ENCODE data around the gene AUTS2.

AUTS2 gene

DNA sequence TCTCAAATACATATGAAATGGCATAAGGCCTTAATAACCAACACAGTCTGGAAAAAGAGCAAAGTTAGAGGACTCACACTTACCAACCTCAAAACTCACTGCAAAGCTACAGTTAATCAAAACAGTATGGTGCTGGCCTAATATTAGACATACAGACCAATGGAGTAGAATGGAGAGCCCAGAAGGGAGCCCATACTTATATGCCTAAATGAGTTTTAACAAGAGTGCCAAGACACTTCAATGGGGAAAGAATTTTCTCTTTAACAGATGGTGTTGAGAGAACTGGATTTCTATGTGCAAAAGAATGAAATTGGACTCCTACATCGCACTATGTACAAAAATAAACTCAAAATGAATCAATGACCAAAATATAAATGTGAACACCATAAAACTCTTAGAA, 522.6 kb downstream of the AUTS2 start:
- Histone ChIP-seq H3K27me3 (no peaks in the 10 kb centered on the region), H3K36me3 (peaks cover 0 to 16% (median 0%) of the 10 kb centered on the region in 3 donors), H3K9me3 (peaks cover 0 to 36% (median 19%) of the 10 kb centered on the region in 3 donors), H3K27ac (no peak overlapping the region), H3K4me3 (no peak overlapping the region), H3K4me1 (no peaks in the 10 kb centered on the region)
- intact Hi-C loops (cut with DNase I; ENCODE audit: low total_unique reads): no loop called here
- TF ChIP-seq, protein P1, sequence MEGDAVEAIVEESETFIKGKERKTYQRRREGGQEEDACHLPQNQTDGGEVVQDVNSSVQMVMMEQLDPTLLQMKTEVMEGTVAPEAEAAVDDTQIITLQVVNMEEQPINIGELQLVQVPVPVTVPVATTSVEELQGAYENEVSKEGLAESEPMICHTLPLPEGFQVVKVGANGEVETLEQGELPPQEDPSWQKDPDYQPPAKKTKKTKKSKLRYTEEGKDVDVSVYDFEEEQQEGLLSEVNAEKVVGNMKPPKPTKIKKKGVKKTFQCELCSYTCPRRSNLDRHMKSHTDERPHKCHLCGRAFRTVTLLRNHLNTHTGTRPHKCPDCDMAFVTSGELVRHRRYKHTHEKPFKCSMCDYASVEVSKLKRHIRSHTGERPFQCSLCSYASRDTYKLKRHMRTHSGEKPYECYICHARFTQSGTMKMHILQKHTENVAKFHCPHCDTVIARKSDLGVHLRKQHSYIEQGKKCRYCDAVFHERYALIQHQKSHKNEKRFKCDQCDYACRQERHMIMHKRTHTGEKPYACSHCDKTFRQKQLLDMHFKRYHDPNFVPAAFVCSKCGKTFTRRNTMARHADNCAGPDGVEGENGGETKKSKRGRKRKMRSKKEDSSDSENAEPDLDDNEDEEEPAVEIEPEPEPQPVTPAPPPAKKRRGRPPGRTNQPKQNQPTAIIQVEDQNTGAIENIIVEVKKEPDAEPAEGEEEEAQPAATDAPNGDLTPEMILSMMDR (IDR thresholded peaks at IDR 0.05): no peak
- no peak for DNase-seq

DNA sequence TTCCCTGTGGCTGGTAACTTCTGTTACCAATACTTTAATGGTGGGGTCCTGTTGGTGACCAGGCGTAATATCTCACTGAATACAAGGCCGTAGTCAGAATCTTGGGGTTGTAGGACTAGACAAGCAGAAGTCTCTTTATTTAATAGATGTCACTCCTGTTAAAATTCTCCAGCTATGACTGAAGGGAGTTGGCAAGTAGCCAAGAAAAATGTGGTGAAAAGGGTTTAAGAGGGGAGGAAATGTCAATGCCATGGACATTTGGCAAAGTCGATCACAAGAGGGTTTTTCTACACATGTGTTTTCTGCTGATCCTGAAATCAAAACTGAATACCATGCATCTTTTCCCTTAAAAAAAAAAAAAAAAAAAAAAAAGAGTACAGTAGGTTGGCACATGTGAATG, 533.5 kb downstream of the AUTS2 start:
- Histone ChIP-seq H3K27ac (no peak overlapping the region), H3K4me1 (peaks cover 0 to 21% (median 0%) of the 10 kb centered on the region in 4 donors), H3K4me3 (no peak overlapping the region), H3K27me3 (no peaks in the 10 kb centered on the region), H3K9me3 (no peaks in the 10 kb centered on the region), H3K36me3 (no peaks in the 10 kb centered on the region)
- DNase-seq: no peak
- TF ChIP-seq, protein P1 (IDR thresholded peaks at IDR 0.05): no peak
- intact Hi-C loops (cut with DNase I; ENCODE audit: low total_unique reads): loop anchor here (5.0 kb wide), 1 partner anchor 1790 kb away; no protein-coding TSS in a partner anchor

DNA sequence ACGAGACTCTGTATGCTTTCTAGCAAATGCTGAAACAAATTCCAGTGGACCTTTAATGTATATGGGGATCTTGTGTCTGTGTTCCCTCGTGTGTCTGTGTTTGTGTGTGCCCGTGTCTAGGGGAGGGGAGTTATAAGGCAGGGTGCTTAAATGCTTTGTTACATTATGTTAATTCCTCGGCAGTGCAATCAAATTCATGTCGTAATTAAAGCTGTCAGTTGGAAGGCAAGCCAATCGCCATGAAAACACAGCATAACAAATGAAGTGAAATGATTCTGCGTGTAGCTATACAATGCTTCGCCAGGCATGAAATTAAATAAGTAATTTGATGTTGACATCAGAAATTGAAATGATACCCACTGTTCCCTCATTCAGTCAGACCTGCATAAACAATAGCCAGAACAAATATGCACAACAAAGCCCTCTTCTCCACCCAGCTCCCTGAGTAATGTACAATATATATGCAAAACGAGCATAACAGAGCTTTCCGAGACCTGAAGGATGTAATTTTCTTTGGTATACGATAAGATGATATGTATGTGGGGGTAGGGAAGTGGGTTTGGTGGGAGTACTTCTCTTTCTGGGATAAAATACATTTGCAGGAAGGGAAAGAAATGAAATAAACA, 534.1 kb downstream of the AUTS2 start:
- TF ChIP-seq, protein P1 (IDR thresholded peaks at IDR 0.05): no peak
- no peak overlapping the region for H3K4me3 ChIP-seq
- DNase-seq: no peak

DNA sequence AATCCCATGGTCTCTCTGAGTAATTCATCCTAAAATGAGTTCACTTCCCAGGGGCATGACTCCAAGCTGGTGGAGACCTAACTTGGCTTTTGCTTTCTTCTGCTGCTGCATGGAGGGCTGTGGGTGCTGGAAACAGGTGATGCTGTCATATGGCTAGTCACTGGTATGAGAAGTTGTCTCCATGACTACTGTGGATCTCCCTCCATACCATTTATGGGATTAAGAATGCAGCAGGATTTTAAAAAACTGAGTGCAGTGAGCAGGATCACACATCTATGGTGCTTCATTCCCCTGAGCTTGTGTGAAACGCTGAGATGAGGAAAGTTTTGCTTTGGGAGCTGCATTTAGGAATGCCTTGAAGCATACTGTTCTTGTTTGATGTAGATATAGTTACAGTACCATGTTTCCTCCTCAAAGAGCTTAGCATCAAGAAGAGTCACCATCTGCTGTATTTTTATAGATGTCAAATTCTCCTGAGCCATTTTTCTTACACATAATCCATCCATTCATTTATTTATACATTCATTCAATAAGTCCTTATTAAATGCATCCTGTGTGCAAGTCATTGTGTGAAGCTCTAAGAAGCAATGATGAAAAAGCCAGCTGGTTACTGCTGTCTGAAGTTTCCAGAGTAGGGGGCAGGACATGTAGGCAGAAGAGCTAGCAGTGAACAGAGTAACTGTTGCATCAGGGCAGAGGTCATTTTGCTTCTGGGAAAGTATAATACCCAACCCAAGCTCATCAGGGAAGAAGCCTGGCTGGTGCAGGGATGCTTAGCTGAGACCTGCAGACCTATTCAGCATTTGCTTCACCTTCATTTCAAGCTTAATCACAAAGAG, 534.8 kb downstream of the AUTS2 start:
- H3K9me3 ChIP-seq: no peaks in the 10 kb centered on the region
- H3K36me3 ChIP-seq: no peaks in the 10 kb centered on the region
- TF ChIP-seq, protein P1 (IDR thresholded peaks at IDR 0.05): no peak
- H3K27me3 ChIP-seq: no peaks in the 10 kb centered on the region
- H3K4me3 ChIP-seq: no peak overlapping the region
- no peak for DNase-seq
- intact Hi-C loops (cut with DNase I; ENCODE audit: low total_unique reads): loop anchor here (5.0 kb wide), 1 partner anchor 1791 kb away; no protein-coding TSS in a partner anchor
- peaks cover 0 to 21% (median 0%) of the 10 kb centered on the region in 4 donors for H3K4me1 ChIP-seq
- H3K27ac ChIP-seq: no peak overlapping the region

More for the DNA sequence above, 534.1 kb downstream of the AUTS2 start:
- H3K9me3 ChIP-seq: no peaks in the 10 kb centered on the region
- H3K27ac ChIP-seq: no peak overlapping the region
- H3K27me3 ChIP-seq: no peaks in the 10 kb centered on the region
- peaks cover 0 to 21% (median 0%) of the 10 kb centered on the region in 4 donors for H3K4me1 ChIP-seq
- H3K36me3 ChIP-seq: no peaks in the 10 kb centered on the region
- intact Hi-C loops (cut with DNase I; ENCODE audit: low total_unique reads): loop anchor here (5.0 kb wide), 1 partner anchor 1790 kb away; no protein-coding TSS in a partner anchor

DNA sequence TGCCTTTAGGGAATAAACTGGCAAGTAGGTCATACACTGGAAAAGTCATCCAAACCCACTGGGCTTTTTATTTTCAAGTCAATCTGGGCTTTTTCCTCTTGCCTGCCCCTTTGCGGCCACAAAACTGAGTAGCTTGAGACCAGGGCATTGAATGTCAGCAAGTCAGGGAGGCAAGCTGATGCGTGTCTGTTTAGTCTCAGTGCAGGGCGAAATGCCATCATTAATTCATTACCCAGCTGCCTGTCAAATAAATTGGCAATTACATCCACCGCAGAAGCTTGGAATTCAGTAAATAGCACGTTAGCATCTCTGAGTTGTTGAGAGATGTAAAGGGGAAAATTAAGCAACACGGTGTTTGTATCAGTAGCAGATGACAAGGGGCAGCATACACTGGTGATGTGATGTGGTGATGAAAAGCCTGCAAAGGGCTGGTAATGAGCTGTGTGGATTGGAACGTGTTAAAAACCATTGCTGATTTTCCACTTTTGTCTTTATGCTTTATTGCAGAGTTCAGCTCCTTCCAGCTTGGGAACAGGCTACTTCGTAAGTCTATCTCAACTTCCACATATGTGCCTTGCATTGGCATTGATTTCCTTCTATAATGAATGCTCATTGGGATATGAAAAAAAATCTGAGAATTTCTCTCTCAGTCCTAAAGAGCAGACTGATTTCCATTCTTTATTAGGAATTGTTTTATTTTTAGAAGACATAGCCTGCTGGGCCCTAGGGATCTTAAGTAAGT, 535.9 kb downstream of the AUTS2 start:
- TF ChIP-seq, protein P1 (IDR thresholded peaks at IDR 0.05): no peak
- Histone ChIP-seq H3K36me3 (no peaks in the 10 kb centered on the region), H3K27ac (no peak overlapping the region), H3K27me3 (no peaks in the 10 kb centered on the region), H3K9me3 (no peaks in the 10 kb centered on the region), H3K4me1 (peaks cover 0 to 31% (median under 1%) of the 10 kb centered on the region in 4 donors), H3K4me3 (no peak overlapping the region)
- DNase-seq: no peak
- intact Hi-C loops (cut with DNase I; ENCODE audit: low total_unique reads): loop anchor here (5.0 kb wide), 1 partner anchor 1792 kb away; no protein-coding TSS in a partner anchor
